HCT116 (cell line): ENCODE measurements around the gene GSAP. TPM values are rescaled to one million over a fixed set of nuclear protein-coding genes. Genes with fewer than 3 reads are reported as not detected.

Experiments
- ATAC-seq: fragments of 200-7000 bp; cut with Tn5 transposase; 2 replicates; pipeline ENCODE4 v1.9.1; 2020; ENCODE audit warnings: mild to moderate bottlenecking, moderate library complexity
- BruUV-seq: library from RNA; stranded (reverse); fragments of 400-500 nt; replicated peaks from 2 replicates; lab custom pipeline; 2021; lab: Mats Ljungman, UMichigan
- CTCF ChIA-PET: fragments of 300-600 bp; sonication (Branson Sonifier 250); formaldehyde crosslinking; loops from one replicate; lab custom pipeline; 2021; ENCODE audit warnings: antibody characterized with exemption; lab: Charles Lee
- POLR2A ChIA-PET: fragments of 300-600, 350-600 bp; sonication (Branson Sonifier 250); formaldehyde crosslinking; loops from one replicate; lab custom pipeline; 2021; ENCODE audit warnings: antibody characterized with exemption; lab: Charles Lee
- RAD21 ChIA-PET, 2 experiments: fragments of 300-600 bp; sonication (Branson Sonifier 250); formaldehyde crosslinking; loops; one replicate each; lab custom pipeline; 2023; ENCODE audit warnings: low total read pairs in 2 of 2; ENCODE audit not compliant: uncharacterized antibody in 2 of 2, unreplicated experiment in 2 of 2, low non-redundant PET in 1 of 2; lab: Charles Lee
- DNase-seq: peaks from one replicate; pipeline ENCODE4 v3.0.0-alpha.2; 2010; ENCODE audit warnings: low read depth, low spot score
- H2AFZ ChIP-seq: fragments of 200-600 bp; shearing (Covaris generic), sonication (generic); 2 replicates; pipeline ENCODE4 v1.6.1; 2017; ENCODE audit warnings: low read depth, mixed run types, mixed read lengths, antibody characterized with exemption, low read length; ENCODE audit not compliant: poor library complexity, severe bottlenecking
- H3K27ac ChIP-seq: 2 replicates; pipeline ENCODE4 v1.5.1; 2012; ENCODE audit warnings: low read depth, low read length
- H3K27me3 ChIP-seq: fragments of 200-600 bp; sonication (generic); 2 replicates; pipeline ENCODE4 v1.6.1; 2016; ENCODE audit warnings: mixed run types, low read length, mixed read lengths; ENCODE audit not compliant: insufficient read depth
- H3K36me3 ChIP-seq, 2 experiments: fragments of 200-500 bp in 1 of 2; fragments of 200-600 bp in 1 of 2; sonication (Bioruptor generic) in 1 of 2; sonication (generic) in 1 of 2; 2 replicates each; pipeline versions ENCODE4 v1.5.1 to v1.6.1; 2014 to 2016; ENCODE audit warnings: low read length in 2 of 2, inconsistent platforms in 1 of 2, mixed read lengths in 1 of 2, mixed run types in 1 of 2; ENCODE audit not compliant: insufficient read depth in 2 of 2, control insufficient read depth in 1 of 2
- H3K4me1 ChIP-seq, 2 experiments: fragments of 200-600 bp in 1 of 2; sonication (generic) in 1 of 2; 2 replicates each; pipeline versions ENCODE4 v1.5.1 to v1.6.1; 2012 to 2017; ENCODE audit warnings: low read length in 2 of 2, inconsistent platforms in 1 of 2, mild to moderate bottlenecking in 1 of 2, mixed read lengths in 1 of 2, mixed run types in 1 of 2, moderate library complexity in 1 of 2; ENCODE audit not compliant: insufficient read depth in 2 of 2, control insufficient read depth in 1 of 2
- H3K4me2 ChIP-seq: fragments of 200-600 bp; sonication (generic); 2 replicates; pipeline ENCODE4 v1.6.1; 2017; ENCODE audit warnings: mixed run types, low read length, mixed read lengths
- H3K4me3 ChIP-seq, 2 experiments: fragments of 200-600 bp in 1 of 2; sonication (generic) in 1 of 2; replicated peaks in 1 of 2; 2 replicates each; pipeline ENCODE4 v1.5.1; 2011 to 2016; ENCODE audit warnings: low read length in 2 of 2, control low read depth in 1 of 2, low read depth in 1 of 2, mild to moderate bottlenecking in 1 of 2, mixed read lengths in 1 of 2, mixed run types in 1 of 2
- H3K79me2 ChIP-seq: fragments of 200-600 bp; sonication (generic); 2 replicates; pipeline ENCODE4 v1.6.1; 2017; ENCODE audit warnings: mild to moderate bottlenecking, mixed run types, low read length, moderate library complexity, mixed read lengths; ENCODE audit not compliant: insufficient read depth
- H3K9ac ChIP-seq: fragments of 200-600 bp; sonication (generic); 2 replicates; pipeline ENCODE4 v1.6.1; 2016; ENCODE audit warnings: low read length, mixed read lengths
- H3K9me2 ChIP-seq: fragments of 200-600 bp; sonication (generic), shearing (Covaris generic); 2 replicates; pipeline ENCODE4 v1.6.1; 2017; ENCODE audit warnings: mixed run types, mild to moderate bottlenecking, moderate library complexity; ENCODE audit not compliant: insufficient read depth
- H3K9me3 ChIP-seq, 2 experiments: fragments of 200-500 bp in 1 of 2; fragments of 200-600 bp in 1 of 2; sonication (Bioruptor generic) in 1 of 2; sonication (generic) in 1 of 2; 2 replicates each; pipeline ENCODE4 v1.6.1; 2014 to 2017; ENCODE audit warnings: low read length in 2 of 2, mixed read lengths in 2 of 2, inconsistent platforms in 1 of 2, low read depth in 1 of 2, mild to moderate bottlenecking in 1 of 2, mixed run types in 1 of 2, moderate library complexity in 1 of 2; ENCODE audit not compliant: control insufficient read depth in 1 of 2, insufficient read depth in 1 of 2
- H4K20me1 ChIP-seq: fragments of 200-600 bp; sonication (generic), shearing (Covaris generic); 2 replicates; pipeline ENCODE4 v1.6.1; 2017; ENCODE audit warnings: mixed run types, mild to moderate bottlenecking, moderate library complexity; ENCODE audit not compliant: insufficient read depth
- CBX3 ChIP-seq: IDR thresholded peaks from 2 replicates; pipeline ENCODE4 v1.6.1; 2012; ENCODE audit warnings: low read depth
- CEBPB ChIP-seq: IDR thresholded peaks from 2 replicates; pipeline ENCODE4 v1.6.1; 2012; ENCODE audit warnings: low read depth
- EGR1 ChIP-seq: IDR thresholded peaks from 2 replicates; pipeline ENCODE4 v1.6.1; 2012; ENCODE audit warnings: low read depth
- ELF1 ChIP-seq: IDR thresholded peaks from 2 replicates; pipeline ENCODE4 v1.6.1; 2012; ENCODE audit warnings: low read depth, borderline replicate concordance
- EZH2phosphoT487 ChIP-seq: fragments of 200-600 bp; IDR thresholded peaks from 2 replicates; pipeline ENCODE4 v1.6.1; 2018; ENCODE audit warnings: antibody characterized with exemption, borderline replicate concordance
- FOSL1 ChIP-seq: IDR thresholded peaks from 2 replicates; pipeline ENCODE4 v1.6.1; 2012; ENCODE audit warnings: low read depth
- JUND ChIP-seq: IDR thresholded peaks from 2 replicates; pipeline ENCODE4 v1.6.1; 2012
- POLR2A ChIP-seq: IDR thresholded peaks from 2 replicates; pipeline ENCODE4 v1.7.0; 2011; ENCODE audit warnings: borderline replicate concordance; ENCODE audit not compliant: insufficient read depth, insufficient read length; ENCODE audit errors: extremely low read depth
- POLR2AphosphoS5 ChIP-seq: IDR thresholded peaks from 2 replicates; pipeline ENCODE4 v1.6.1; 2011; ENCODE audit warnings: mild to moderate bottlenecking, low read depth, low read length, moderate library complexity
- RAD21 ChIP-seq: IDR thresholded peaks from 2 replicates; pipeline ENCODE4 v1.6.1; 2012; ENCODE audit warnings: low read depth, mild to moderate bottlenecking
- SIN3A ChIP-seq: IDR thresholded peaks from 2 replicates; pipeline ENCODE4 v1.6.1; 2012; ENCODE audit warnings: low read depth
- SP1 ChIP-seq: IDR thresholded peaks from 2 replicates; pipeline ENCODE4 v1.6.1; 2012; ENCODE audit warnings: low read depth
- SRF ChIP-seq: IDR thresholded peaks from 2 replicates; pipeline ENCODE4 v1.6.1; 2012; ENCODE audit warnings: low read depth
- TCF7L2 ChIP-seq: IDR thresholded peaks from 2 replicates; pipeline ENCODE4 v1.7.0; 2011; ENCODE audit warnings: borderline replicate concordance, inconsistent platforms; ENCODE audit not compliant: insufficient read depth, insufficient read length; ENCODE audit errors: extremely low read depth
- YY1 ChIP-seq: IDR thresholded peaks from 2 replicates; pipeline ENCODE4 v1.6.1; 2011; ENCODE audit warnings: low read length, low read depth, moderate library complexity, mild to moderate bottlenecking; ENCODE audit not compliant: insufficient replicate concordance; ENCODE audit errors: extremely low read depth
- ZNF274 ChIP-seq: fragments of 200-500 bp; sonication (Bioruptor generic); IDR thresholded peaks from 2 replicates; pipeline ENCODE4 v1.6.1; 2014; ENCODE audit warnings: mild to moderate bottlenecking, low read depth, low read length, inconsistent platforms
- intact Hi-C: fragments of 100-400 bp; cut with micrococcal nuclease; formaldehyde crosslinking; loops from 2 replicates; pipeline ENCODE4 v1.10.0; 2022
- total RNA-seq: library from RNA; stranded (reverse); gene quantifications from one replicate; pipeline ENCODE4 v1.2.1, GENCODE V29; 2021; ENCODE audit not compliant: unreplicated experiment
- TF ChIP-seq, protein P1 (sequence below), 3 experiments: fragments of 200-600 bp in 1 of 3; sonication (generic) in 1 of 3; IDR thresholded peaks in 2 of 3; conservative IDR thresholded peaks in 1 of 3; 2 replicates each; pipeline ENCODE4 v1.5.1; 2012 to 2017; ENCODE audit warnings: low read depth in 2 of 3, low read length in 2 of 3, antibody characterized with exemption in 1 of 3, borderline replicate concordance in 1 of 3, control low read depth in 1 of 3, mild to moderate bottlenecking in 1 of 3, mixed read lengths in 1 of 3, mixed run types in 1 of 3, moderate library complexity in 1 of 3; ENCODE audit not compliant: insufficient read depth in 1 of 3
- TF ChIP-seq, protein P2 (sequence below): IDR thresholded peaks from 2 replicates; pipeline ENCODE4 v1.6.1; 2011; ENCODE audit warnings: mild to moderate bottlenecking, low read length, moderate library complexity; ENCODE audit not compliant: insufficient replicate concordance; ENCODE audit errors: extremely low read depth
- TF ChIP-seq, protein P3 (sequence below): IDR thresholded peaks from 2 replicates; pipeline ENCODE4 v1.6.1; 2012
- TF ChIP-seq, protein P4 (sequence below): IDR thresholded peaks from 2 replicates; pipeline ENCODE4 v1.6.1; 2012; ENCODE audit warnings: low read depth

The GSAP gene
- total RNA-seq, 1 experiment from 2014 or later, result not detected

DNA sequence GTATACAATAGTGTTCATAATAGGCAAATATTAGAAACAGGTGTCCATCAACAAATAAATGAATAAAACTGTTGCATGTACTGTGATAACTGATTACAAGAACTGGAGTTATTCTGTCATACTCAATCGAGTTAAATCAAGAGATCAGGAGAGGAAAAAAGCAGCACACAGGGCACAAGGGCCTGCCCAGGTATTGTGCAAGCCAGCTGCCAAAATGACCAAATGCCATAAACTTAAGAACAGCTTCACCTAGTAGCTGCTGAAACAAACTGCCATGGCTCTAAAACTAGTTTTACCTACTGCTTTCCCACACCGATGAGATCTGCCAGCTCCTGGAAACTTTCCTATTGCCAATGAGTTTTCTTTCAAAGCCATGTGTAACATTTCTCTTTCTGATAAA is 12.2 kb downstream of the GSAP start (continued):
- TF ChIP-seq, protein P1, sequence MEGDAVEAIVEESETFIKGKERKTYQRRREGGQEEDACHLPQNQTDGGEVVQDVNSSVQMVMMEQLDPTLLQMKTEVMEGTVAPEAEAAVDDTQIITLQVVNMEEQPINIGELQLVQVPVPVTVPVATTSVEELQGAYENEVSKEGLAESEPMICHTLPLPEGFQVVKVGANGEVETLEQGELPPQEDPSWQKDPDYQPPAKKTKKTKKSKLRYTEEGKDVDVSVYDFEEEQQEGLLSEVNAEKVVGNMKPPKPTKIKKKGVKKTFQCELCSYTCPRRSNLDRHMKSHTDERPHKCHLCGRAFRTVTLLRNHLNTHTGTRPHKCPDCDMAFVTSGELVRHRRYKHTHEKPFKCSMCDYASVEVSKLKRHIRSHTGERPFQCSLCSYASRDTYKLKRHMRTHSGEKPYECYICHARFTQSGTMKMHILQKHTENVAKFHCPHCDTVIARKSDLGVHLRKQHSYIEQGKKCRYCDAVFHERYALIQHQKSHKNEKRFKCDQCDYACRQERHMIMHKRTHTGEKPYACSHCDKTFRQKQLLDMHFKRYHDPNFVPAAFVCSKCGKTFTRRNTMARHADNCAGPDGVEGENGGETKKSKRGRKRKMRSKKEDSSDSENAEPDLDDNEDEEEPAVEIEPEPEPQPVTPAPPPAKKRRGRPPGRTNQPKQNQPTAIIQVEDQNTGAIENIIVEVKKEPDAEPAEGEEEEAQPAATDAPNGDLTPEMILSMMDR (IDR thresholded peaks at IDR 0.05 in 2 of 3, conservative IDR thresholded peaks at IDR 0.05 in 1 of 3; ENCODE audit: borderline replicate concordance in 1 of 3, insufficient read depth in 1 of 3, low read depth in 2 of 3, low read length in 2 of 3), result no peak
- TF ChIP-seq EGR1 (no peak), FOSL1 (no peak), SIN3A (no peak), RAD21 (no peak), ELF1 (no peak), TCF7L2 (no peak), POLR2AphosphoS5 (no peak), SRF (no peak)
- TF ChIP-seq, protein P2, sequence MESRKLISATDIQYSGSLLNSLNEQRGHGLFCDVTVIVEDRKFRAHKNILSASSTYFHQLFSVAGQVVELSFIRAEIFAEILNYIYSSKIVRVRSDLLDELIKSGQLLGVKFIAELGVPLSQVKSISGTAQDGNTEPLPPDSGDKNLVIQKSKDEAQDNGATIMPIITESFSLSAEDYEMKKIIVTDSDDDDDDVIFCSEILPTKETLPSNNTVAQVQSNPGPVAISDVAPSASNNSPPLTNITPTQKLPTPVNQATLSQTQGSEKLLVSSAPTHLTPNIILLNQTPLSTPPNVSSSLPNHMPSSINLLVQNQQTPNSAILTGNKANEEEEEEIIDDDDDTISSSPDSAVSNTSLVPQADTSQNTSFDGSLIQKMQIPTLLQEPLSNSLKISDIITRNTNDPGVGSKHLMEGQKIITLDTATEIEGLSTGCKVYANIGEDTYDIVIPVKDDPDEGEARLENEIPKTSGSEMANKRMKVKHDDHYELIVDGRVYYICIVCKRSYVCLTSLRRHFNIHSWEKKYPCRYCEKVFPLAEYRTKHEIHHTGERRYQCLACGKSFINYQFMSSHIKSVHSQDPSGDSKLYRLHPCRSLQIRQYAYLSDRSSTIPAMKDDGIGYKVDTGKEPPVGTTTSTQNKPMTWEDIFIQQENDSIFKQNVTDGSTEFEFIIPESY, result no peak

DNA sequence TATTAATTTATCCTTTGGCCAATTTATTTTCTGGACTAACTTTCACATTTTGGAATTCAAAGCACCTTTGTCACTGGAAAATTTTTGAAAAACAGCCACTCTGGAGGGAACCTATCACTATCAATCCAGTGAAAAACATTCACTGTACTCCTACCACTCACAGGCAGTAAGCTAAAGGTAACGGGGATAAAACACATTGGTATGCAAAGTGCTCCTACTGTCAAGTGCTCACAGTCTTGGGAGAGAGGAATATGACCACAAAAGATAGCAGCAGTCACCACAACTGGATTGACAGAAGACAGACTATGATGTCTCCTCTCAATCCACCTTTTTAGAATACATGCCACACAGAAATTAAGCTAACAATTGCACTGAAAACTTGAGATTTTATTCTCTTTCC is 13.3 kb downstream of the GSAP start:
- Histone ChIP-seq H3K4me1 (no peaks in the 10 kb centered on the region), H3K36me3 (no peaks in the 10 kb centered on the region), H3K4me2 (no peak overlapping the region), H3K27me3 (no peaks in the 10 kb centered on the region), H3K9me2 (no peaks in the 10 kb centered on the region), H3K27ac (no peak overlapping the region), H3K79me2 (no peaks in the 10 kb centered on the region), H3K9ac (no peak overlapping the region), H3K4me3 (no peak overlapping the region), H3K9me3 (no peaks in the 10 kb centered on the region), H2AFZ (no peak overlapping the region), H4K20me1 (no peaks in the 10 kb centered on the region)
- RAD21 ChIA-PET, result no interaction called here
- ATAC-seq, result no peak
- intact Hi-C loops, result no loop called here
- POLR2A ChIA-PET, result no interaction called here
- CTCF ChIA-PET, result no interaction called here
- no TSS peak for BruUV-seq
- no peak for DNase-seq
- TF ChIP-seq EGR1 (no peak), YY1 (no peak), CBX3 (no peak), EZH2phosphoT487 (no peak), POLR2A (no peak), SRF (no peak), POLR2AphosphoS5 (no peak), ZNF274 (no peak), JUND (no peak), CEBPB (no peak), SIN3A (no peak), RAD21 (no peak), SP1 (no peak)
- TF ChIP-seq, protein P3, sequence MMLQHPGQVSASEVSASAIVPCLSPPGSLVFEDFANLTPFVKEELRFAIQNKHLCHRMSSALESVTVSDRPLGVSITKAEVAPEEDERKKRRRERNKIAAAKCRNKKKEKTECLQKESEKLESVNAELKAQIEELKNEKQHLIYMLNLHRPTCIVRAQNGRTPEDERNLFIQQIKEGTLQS, result no peak
- TF ChIP-seq, protein P4, sequence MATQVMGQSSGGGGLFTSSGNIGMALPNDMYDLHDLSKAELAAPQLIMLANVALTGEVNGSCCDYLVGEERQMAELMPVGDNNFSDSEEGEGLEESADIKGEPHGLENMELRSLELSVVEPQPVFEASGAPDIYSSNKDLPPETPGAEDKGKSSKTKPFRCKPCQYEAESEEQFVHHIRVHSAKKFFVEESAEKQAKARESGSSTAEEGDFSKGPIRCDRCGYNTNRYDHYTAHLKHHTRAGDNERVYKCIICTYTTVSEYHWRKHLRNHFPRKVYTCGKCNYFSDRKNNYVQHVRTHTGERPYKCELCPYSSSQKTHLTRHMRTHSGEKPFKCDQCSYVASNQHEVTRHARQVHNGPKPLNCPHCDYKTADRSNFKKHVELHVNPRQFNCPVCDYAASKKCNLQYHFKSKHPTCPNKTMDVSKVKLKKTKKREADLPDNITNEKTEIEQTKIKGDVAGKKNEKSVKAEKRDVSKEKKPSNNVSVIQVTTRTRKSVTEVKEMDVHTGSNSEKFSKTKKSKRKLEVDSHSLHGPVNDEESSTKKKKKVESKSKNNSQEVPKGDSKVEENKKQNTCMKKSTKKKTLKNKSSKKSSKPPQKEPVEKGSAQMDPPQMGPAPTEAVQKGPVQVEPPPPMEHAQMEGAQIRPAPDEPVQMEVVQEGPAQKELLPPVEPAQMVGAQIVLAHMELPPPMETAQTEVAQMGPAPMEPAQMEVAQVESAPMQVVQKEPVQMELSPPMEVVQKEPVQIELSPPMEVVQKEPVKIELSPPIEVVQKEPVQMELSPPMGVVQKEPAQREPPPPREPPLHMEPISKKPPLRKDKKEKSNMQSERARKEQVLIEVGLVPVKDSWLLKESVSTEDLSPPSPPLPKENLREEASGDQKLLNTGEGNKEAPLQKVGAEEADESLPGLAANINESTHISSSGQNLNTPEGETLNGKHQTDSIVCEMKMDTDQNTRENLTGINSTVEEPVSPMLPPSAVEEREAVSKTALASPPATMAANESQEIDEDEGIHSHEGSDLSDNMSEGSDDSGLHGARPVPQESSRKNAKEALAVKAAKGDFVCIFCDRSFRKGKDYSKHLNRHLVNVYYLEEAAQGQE, result no peak
